Parathyroid adenoma (tissue), 2 donors: ENCODE results near the gene RBM33.

ENCODE experiments used
- H2AFZ ChIP-seq: fragments of 300-600 bp; sonication (generic); one replicate; pipeline ENCODE4 v1.7.0; 2017; ENCODE audit warnings: antibody characterized with exemption, mild to moderate bottlenecking
- H3K27ac ChIP-seq: fragments of 300-600 bp; sonication (generic); one replicate; pipeline ENCODE4 v1.7.0; 2017
- H3K27me3 ChIP-seq: fragments of 300-600 bp; sonication (generic); one replicate; pipeline ENCODE4 v1.7.0; 2017; ENCODE audit warnings: low read length; ENCODE audit not compliant: control insufficient read depth, insufficient read depth
- H3K36me3 ChIP-seq: fragments of 300-600 bp; sonication (generic); one replicate; pipeline ENCODE4 v1.7.0; 2017; ENCODE audit warnings: low read length; ENCODE audit not compliant: control insufficient read depth, insufficient read depth
- H3K4me1 ChIP-seq: fragments of 300-600 bp; sonication (generic); one replicate; pipeline ENCODE4 v1.7.0; 2017; ENCODE audit warnings: control low read depth
- H3K4me2 ChIP-seq: fragments of 300-600 bp; sonication (generic); one replicate; pipeline ENCODE4 v1.7.0; 2017; ENCODE audit warnings: low read length
- H3K4me3 ChIP-seq: fragments of 300-600 bp; sonication (generic); one replicate; pipeline ENCODE4 v1.7.0; 2017; ENCODE audit warnings: low read depth, low read length
- H3K79me2 ChIP-seq: fragments of 300-600 bp; sonication (generic); one replicate; pipeline ENCODE4 v1.7.0; 2017; ENCODE audit warnings: control low read depth
- H3K9ac ChIP-seq: fragments of 300-600 bp; sonication (generic); one replicate; pipeline ENCODE4 v1.7.0; 2017; ENCODE audit warnings: mild to moderate bottlenecking
- H3K9me3 ChIP-seq: fragments of 300-600 bp; sonication (generic); one replicate; pipeline ENCODE4 v1.7.0; 2017; ENCODE audit warnings: low read length; ENCODE audit not compliant: control insufficient read depth
- CTCF ChIP-seq: fragments of 300-600 bp; sonication (generic); IDR thresholded peaks from one replicate; pipeline ENCODE4 v1.7.0; 2017; ENCODE audit warnings: antibody characterized with exemption, mild to moderate bottlenecking
- donor health status: primary hyperparathyroidism.

RBM33 gene

GRCh38 chr7:155648752-155649339, 4.4 kb downstream of the RBM33 start:
- Histone ChIP-seq H3K4me1 (no peaks in the 10 kb centered on the region), H2AFZ (no peak overlapping the region), H3K4me3 (no peak overlapping the region), H3K79me2 (peaks cover 84% of the 10 kb centered on the region), H3K9me3 (no peaks in the 10 kb centered on the region), H3K9ac (no peak overlapping the region), H3K4me2 (no peak overlapping the region), H3K27ac (no peak overlapping the region), H3K27me3 (no peaks in the 10 kb centered on the region), H3K36me3 (no peaks in the 10 kb centered on the region)
- no peak for TF ChIP-seq CTCF

DNA sequence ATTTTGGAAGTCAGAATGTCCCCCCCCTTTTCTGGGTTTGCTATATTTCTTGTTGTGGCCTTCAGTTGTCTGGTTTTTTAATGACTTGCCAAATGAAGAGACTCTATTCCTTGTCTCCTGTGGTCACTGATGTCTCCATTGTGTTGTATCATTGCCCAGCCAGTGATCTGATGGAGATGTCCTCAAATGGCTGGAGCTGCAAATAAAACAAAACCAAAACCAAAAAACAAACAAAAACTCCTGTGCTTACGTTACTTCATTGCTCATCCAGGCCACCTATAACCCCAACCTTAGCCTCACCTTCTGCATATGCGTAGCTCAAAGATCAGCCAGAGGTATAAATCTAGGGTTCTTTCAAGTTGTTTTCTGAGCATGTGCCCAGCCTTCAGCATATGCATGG, 5.1 kb downstream of the RBM33 start:
- H3K4me1 ChIP-seq = no peaks in the 10 kb centered on the region
- no peak overlapping the region for H3K27ac ChIP-seq
- no peaks in the 10 kb centered on the region for H3K36me3 ChIP-seq
- no peak overlapping the region for H3K4me2 ChIP-seq
- H3K4me3 ChIP-seq = no peak overlapping the region
- H3K9ac ChIP-seq = no peak overlapping the region
- H3K9me3 ChIP-seq = no peaks in the 10 kb centered on the region
- H3K79me2 ChIP-seq = peaks cover 89% of the 10 kb centered on the region
- no peak overlapping the region for H2AFZ ChIP-seq
- TF ChIP-seq CTCF = no peak
- no peaks in the 10 kb centered on the region for H3K27me3 ChIP-seq

GRCh38 chr7:155652156-155653114, 8.0 kb downstream of the RBM33 start:
- peaks cover 3% of the 10 kb centered on the region for H3K4me1 ChIP-seq
- H3K36me3 ChIP-seq = no peaks in the 10 kb centered on the region
- H3K27me3 ChIP-seq = no peaks in the 10 kb centered on the region
- TF ChIP-seq CTCF = no peak
- H3K27ac ChIP-seq = no peak overlapping the region
- no peak overlapping the region for H3K4me3 ChIP-seq
- no peak overlapping the region for H3K4me2 ChIP-seq
- H3K9me3 ChIP-seq = no peaks in the 10 kb centered on the region
- H3K9ac ChIP-seq = no peak overlapping the region
- no peak overlapping the region for H2AFZ ChIP-seq
- H3K79me2 ChIP-seq = peaks cover 78% of the 10 kb centered on the region

DNA sequence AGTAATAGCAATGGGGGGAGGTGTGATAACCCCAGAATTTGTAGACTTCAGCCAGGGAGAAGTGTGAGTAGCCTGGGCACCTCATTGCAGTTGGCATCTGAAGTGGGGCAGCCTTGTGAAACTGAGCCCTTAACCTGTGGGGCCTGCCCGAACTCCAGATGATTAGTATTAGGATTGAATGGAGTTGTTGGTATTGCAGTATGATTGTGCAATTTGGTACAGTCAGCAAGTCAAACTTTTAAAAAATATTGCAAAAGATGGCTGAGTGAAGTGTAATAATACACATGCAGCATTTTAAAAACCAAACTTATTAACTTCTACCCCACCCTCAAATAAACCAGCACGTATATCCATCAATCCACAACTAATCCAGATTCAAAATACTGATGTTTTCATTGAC, 9.3 kb downstream of the RBM33 start:
- peaks cover 4% of the 10 kb centered on the region for H3K4me1 ChIP-seq
- H3K4me2 ChIP-seq = no peak overlapping the region
- H3K9ac ChIP-seq = no peak overlapping the region
- H3K27ac ChIP-seq = no peak overlapping the region
- no peaks in the 10 kb centered on the region for H3K27me3 ChIP-seq
- no peak overlapping the region for H2AFZ ChIP-seq
- no peaks in the 10 kb centered on the region for H3K9me3 ChIP-seq
- no peaks in the 10 kb centered on the region for H3K36me3 ChIP-seq
- peaks cover 71% of the 10 kb centered on the region for H3K79me2 ChIP-seq
- TF ChIP-seq CTCF = no peak
- H3K4me3 ChIP-seq = no peak overlapping the region
